NCI-H1694 (cell line): ENCODE data around the gene PARVB.

Source experiments
- DNase-seq: peaks from one replicate; lab custom pipeline; 2025; lab: John Stamatoyannopoulos, UW

PARVB gene

DNA sequence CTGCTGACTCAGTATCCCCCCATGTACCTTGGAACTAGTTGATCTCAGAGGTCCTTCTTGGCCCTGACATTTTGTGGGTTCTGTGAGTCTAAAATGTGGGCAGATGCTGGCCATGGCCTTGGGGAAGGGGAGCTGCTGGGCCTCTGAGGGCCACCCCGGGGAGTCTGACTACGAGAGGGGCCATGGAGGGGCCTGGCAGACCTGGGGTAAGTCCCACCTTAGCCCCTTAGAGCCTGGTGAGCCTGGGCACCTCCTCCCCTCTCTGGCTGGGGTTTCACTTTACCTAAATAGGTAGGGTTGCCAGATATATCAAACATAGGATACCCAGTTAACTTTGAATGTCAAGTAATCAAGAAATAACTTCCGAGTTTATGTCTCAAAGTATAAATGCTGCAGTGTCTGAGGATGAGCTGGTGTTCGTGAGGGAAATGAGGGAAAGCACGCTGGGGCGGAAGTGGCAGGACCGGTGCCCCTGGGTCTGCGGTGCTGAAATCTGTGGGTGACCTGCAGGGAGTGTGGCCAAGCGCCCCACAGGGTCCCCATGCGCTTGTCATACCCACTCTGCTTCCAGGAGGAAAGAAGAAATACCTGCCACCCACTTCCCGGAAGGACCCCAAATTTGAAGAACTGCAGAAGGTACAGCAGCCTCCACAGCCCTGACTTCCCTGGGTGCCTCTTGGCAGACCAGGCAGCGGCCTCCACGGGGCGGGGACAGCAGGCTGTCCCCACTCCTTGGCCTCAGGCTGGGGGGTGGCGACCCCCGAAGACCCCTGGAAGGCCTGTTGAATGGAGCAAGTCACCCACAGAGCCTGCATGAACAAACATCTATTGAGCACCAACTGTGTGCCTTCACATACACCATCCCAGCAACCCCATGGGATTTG is 161.4 kb downstream of the PARVB start:
- DNase-seq: no peak

DNA sequence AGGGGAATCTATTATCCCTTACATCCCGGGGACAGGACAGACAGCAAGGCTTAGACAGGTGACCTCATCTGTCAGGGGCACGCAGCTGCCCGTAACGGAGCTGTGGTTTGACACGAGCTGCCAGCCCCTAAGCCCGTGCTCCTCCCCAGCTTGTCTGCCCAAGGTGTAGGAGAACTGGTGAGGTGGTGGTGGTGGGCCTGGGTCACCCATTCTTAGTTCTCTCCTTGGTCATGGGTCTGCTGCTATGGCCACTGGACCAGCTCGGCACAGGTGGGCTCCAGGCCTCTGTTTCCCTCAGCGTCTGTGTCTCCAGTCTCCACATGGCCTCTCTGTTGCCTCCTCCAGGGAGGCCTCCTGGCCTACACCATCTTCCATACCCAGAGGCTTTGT is 162.0 kb downstream of the PARVB start:
- DNase-seq: no peak

GRCh38 chr22:44186737-44187136 is 162.6 kb downstream of the PARVB start:
- no peak for DNase-seq

DNA sequence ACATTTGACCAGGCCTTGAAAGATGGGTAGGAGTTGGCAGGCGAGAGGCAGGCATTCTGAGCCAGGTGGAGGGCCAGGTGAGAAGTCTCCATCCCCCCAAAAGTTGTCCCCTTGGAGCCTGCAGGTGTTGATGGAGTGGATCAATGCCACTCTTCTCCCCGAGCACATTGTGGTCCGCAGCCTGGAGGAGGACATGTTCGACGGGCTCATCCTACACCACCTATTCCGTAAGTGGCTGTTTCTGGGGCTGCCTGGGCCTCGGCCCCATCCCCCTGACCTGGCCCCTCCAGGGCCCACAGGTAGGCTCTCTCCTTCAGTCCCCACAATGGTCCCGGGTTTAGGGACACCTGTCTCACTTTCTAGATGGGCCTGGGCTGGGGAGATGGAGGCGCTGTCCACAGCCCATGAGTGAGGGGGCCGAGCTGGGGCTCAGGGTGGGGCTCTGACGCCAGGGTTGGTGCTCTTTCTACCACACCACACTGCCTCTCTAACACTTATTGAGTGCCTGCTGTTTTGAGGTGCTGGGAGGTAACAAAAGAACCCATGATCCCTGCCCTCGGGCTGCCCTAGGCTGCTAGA is 163.6 kb downstream of the PARVB start:
- DNase-seq: no peak

- DNase-seq: no peak
Measured at GRCh38 chr22:44188316-44188715, 164.2 kb downstream of the PARVB start.

DNA sequence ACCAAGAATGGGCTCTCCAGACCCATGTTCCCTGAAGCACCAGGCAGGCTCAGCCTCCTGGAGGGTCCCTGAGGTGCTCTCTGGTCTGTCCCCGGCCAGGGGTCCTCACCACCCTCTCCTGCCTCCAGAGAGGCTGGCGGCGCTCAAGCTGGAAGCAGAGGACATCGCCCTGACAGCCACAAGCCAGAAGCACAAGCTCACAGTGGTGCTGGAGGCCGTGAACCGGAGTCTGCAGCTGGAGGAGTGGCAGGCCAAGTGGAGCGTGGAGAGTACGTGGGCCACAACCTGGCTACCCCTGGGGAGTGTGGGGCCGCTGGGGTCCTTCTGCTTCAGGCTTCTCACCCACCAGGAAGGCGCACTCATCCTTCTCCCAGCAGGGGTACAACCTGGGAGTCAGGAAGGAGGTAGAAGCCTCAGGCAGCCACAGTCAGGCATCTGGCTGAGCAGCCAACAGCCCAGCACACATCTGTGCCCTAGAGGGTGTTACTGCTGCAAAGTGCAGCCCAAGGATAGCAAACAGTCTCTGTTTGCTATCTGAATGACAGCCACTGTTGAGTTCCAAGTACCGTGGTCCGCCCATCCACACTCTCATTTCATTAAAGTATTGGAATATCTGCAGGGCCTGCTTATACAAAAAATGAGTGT is 165.0 kb downstream of the PARVB start:
- no peak for DNase-seq

- no peak for DNase-seq
Measured at GRCh38 chr22:44190381-44190976, 166.4 kb downstream of the PARVB start.

- no peak for DNase-seq
Measured at GRCh38 chr22:44191036-44191454, 166.9 kb downstream of the PARVB start.

DNA sequence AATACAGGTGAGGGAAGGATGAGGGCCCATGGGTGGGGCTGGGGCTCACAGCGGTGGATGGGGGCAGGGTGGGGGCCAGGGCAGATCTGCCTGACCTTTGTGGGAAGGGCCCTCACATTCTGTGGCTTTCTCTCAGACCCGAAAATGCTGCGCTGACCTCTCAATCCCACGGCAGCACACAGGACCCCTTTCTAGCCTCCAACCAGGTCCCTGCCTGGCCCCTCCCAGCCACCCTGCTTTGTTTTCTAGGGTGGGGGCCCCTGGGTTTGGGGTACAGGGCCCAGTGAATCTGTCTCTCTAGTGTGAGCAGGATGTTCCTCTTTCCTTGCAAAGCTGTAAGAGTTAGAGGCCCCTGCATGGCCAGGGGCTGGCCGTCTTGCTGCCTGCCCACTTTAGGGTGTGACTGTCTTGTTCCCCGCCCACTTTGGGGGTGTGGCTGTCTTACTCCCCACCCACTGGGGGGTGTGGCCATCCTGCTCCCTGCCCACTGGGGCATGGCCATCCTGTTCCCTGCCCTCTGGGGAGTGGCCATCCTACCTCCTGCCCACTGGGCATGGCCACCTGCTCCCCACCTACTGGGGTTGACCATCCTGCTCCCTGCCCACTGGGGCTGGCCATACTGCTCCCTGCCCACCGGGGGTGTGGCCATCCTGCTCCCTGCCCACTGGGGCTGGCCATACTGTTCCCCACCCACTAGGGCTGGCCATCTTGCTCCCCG is 168.2 kb downstream of the PARVB start:
- DNase-seq: no peak

GRCh38 chr22:44192816-44193534 is 168.9 kb downstream of the PARVB start:
- DNase-seq: no peak

GRCh38 chr22:44193535-44193891 is 169.4 kb downstream of the PARVB start:
- DNase-seq: peak; percentile 45

DNA sequence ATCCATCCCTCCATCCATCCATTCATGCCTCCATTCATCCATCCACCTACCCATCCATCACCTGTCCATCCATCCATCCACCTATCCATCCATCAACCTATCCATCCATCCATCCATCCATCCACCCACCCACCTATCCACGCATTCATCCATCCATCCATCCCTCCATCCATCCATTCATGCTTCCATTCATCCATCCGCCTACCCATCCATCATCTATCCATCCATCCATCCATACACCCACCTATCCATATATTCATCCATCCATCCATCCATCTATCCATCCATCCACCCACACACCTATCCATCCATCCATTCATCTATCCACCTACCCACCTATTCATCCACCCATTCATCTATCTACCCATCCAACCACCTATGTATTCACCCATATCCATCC is 170.5 kb downstream of the PARVB start:
- no peak for DNase-seq

DNA sequence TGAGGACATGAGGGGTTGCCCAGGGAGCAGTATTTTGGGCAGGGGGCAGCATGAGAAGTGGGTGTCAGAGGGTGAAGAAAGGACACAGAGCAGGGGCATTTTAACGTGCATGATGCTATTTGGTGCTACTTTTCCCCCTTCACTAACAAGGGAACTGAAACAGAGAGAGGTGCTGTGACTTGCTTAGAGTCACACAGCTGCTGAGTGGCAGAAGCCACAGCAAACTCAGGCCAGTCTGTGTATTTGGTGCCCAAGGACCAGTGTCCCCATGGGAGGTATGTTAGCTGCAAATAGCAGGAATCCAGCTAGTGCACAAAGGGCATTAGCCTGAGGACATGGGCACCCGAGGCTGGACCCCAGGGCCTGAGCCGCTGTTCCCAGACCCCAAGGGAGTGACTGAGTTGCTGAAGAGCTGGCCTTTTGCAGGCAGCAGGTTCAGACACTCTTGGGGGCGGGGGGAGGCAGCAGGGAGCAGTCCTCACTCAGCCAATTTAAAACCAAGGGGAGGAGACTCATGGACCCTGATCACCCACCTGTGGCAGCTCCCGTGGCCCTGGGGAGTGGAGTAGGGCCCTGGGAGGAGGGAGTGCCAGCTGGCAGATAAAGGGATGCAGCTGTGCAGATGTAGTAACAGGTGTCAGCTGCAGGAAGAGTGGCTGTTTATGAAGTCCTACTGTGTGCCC is 171.2 kb downstream of the PARVB start:
- peak; percentile 4 for DNase-seq

DNA sequence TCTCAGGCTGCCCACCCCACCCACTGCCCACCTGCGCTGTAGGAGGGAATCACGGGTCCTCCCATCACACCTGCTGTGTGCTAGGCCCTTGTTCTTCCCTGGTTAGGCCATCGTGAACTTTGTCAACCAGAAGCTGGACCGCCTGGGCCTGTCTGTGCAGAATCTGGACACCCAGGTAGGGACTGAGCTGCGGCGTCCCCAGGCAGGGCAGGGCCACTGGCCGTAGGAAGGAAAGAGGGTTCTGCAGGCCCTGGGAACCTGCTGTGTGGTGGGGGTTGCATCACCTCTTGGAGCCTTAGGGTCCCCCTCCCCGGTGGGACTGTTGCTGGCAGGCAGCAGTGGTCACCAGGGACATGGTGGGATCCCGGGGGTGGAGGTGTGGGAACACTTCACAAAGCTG is 172.1 kb downstream of the PARVB start:
- DNase-seq: no peak

DNA sequence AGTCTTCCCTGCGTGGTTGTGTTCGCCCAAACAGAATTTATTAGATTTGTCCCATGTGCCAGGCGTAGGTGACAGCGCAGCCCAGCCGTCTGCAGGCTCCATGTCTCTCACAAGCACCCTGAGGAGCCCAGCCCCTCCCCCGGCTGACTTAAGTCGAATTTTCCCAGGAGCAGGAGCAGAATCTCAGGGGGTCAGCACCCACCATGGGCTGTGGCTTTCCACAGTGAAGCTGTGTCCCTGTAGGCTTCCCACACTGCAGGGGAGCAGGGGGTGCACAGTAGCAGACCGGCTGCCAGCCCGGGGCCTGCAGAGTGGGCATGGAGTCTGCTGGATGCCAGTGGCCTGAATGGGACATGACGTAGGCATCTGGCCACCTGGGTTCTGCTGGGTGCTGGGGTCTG is 172.6 kb downstream of the PARVB start:
- DNase-seq: peak; percentile 11

DNA sequence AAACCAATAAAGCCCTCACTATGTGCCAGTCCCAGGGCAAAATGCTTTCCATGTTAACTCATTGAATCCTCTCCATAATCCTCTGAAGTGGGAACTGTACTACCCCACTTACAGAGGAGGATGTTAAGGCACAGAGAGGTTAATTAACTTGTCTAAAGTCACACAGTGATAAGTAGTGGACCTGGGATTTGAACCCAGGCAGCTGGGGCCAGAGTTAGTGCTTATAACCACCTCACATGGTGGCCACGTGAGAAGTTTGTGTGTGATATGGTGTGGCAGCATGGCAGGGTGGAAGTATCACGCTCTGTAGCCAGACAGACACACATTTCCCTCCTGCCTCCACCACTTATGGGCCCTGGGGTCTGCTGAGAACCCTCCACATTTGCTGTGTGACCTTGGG is 173.2 kb downstream of the PARVB start:
- no peak for DNase-seq

DNA sequence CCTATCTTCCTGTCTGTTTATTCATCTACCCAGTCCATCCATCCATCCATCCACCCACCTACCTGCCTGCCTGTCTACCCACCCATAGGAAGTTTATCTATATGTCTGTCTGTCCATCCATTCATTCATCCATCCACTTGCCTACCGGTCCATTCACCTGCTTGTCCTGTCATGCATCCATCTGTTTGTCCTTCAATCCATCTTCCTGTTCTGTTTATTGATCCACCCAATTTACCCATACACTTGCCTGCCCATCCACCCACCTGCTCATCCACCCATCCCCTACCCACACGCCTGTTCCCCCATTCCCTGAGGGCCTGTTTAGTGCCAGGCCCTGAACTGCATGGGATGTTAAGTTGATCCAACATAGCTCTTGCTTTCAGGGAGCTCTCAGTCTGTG is 175.1 kb downstream of the PARVB start:
- DNase-seq: no peak

GRCh38 chr22:44199866-44200265 is 175.8 kb downstream of the PARVB start:
- no peak for DNase-seq

GRCh38 chr22:44200451-44200850 is 176.3 kb downstream of the PARVB start:
- DNase-seq: no peak

GRCh38 chr22:44200855-44201550 is 176.9 kb downstream of the PARVB start:
- DNase-seq: no peak
